Hematopoietic multipotent progenitor cell (in vitro differentiated cells): ENCODE data around the gene PRKACA. TPM values are rescaled to one million over a fixed set of nuclear protein-coding genes. Genes with fewer than 3 reads are reported as not detected.
A peak's percentile ranks its signal among the peaks of the same experiment; 100 is the strongest.
"Not testable (repeated sequence)": the region's sequence is repeated elsewhere in the genome, so short reads cannot be mapped to it uniquely, and the experiment has no call there.

Source experiments
- DNase-seq, 3 donors: peaks; one replicate each; pipeline ENCODE4 v3.0.0-alpha.2; 2011 to 2015; ENCODE audit warnings: low read depth in 2 of 3, low spot score in 2 of 3
- total RNA-seq: library from RNA; depleted of rRNA; stranded (reverse); fragments of >200 nt; gene quantifications from one replicate; pipeline ENCODE4 v1.2.3, GENCODE V29; 2012

The PRKACA gene
- total RNA-seq, 1 donor, result 19.4 TPM

DNA sequence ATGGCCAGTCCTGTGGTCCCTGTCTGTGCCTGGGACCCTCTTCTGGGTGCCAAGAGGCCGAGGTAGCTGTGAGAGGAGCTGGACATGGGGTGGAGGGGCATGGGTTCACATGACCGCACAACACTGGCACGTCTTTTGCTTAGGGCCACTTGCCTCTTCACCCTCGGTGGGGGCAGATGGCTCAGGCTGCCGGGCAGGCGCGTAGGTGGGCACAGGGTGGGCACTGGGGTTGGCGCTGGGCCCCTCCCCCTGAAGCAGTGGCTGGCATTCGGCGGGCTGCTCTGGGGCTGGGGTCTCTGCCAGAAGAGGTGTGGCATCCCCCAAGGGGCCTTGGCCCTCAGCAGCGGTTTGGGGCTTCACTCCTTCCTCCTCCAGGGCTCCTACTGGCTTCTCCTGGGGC is 64.1 kb downstream of the PRKACA start:
- DNase-seq, result no peak

DNA sequence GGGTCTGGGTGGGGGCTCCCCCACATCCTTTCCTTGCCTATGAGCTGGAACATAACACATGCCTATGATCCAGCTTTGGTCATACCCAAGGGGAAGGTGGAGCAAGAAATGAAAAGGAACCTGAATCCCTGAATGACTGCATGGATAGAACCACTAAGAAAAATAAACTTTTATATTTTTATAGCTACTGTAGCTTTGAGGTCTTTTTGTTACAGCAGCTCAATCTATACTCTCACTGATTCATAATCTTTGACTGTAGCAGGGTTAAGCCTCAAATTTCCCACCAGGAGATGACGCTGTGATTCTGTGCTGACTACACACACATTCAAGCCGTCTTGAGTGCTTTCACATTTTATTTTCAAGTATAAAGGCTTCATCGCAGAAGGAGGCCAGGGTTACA is 64.5 kb downstream of the PRKACA start:
- DNase-seq, result no peak

DNA sequence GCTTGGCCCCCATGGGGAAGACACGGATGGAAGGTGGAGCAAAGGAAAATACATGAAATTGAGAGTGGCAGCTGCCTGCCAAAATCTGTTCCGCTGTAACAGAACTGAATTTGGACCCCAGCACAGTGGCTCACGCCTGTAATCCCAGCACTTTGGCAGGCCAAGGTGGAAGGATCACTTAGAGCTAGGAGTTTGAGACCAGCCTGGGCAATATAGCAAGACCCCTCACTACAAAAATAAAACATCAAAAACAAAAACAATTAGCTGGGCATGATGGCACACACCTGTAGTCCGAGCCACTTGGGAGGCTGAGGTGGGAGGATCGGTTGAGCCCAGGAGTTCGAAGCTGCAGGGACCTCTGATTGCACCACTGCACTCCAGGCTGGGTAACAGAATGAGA is 65.1 kb downstream of the PRKACA start:
- DNase-seq, result no peak

DNA sequence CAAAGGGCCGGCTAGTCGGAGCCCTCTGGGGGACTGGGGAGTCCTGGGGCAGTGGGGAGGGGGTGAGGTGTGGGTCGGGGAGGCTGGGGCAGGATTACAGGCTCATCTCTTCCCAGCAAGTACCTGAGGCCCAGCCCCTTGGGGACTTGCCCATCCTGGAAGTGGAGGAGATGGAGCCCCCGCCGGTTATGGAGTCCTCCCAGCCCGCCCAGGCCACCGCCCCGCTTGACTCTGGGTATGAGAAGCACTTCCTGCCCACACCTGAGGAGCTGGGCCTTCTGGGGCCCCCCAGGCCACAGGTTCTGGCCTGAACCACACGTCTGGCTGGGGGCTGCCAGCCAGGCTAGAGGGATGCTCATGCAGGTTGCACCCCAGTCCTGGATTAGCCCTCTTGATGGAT is 65.6 kb downstream of the PRKACA start:
- DNase-seq, result no peak

DNA sequence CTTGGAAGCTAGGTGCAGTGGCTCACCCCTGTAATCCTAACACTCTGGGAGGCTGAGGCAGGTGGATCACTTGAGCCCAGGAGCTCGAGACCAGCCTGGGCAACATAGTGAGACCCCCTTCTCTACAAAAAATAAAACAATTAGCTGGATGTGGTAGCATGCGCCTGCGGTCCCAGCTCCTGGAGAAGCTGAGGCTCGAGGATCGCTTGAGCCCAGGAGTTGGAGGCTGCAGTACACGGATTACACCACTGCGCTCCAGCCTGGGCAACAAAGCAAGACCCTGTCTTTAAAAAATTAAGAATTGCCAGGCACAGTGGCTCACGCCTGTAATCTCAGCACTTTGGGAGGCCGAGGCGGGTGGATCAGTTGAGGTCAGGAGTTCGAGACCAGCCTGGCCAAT is 66.6 kb downstream of the PRKACA start:
- DNase-seq, result not testable (repeated sequence)

DNA sequence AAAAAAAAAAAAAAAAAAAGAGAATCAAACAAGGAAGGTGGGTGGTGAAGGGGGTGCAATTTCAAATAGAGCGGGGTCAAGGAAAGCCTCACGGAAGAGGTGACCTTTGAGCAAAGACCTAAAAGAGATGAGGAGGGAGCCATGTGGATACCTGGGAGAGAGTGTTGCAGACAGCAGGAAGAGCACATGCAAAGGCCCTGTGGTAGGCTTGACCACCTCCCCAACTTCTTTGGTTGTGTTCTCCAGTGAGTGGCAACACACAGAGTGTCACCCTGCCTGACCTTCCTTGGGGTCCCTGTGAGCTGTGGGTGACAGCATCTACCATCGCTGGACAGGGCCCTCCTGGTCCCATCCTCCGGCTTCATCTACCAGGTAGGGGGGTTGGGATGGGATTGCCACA is 67.0 kb downstream of the PRKACA start:
- DNase-seq, result no peak

DNA sequence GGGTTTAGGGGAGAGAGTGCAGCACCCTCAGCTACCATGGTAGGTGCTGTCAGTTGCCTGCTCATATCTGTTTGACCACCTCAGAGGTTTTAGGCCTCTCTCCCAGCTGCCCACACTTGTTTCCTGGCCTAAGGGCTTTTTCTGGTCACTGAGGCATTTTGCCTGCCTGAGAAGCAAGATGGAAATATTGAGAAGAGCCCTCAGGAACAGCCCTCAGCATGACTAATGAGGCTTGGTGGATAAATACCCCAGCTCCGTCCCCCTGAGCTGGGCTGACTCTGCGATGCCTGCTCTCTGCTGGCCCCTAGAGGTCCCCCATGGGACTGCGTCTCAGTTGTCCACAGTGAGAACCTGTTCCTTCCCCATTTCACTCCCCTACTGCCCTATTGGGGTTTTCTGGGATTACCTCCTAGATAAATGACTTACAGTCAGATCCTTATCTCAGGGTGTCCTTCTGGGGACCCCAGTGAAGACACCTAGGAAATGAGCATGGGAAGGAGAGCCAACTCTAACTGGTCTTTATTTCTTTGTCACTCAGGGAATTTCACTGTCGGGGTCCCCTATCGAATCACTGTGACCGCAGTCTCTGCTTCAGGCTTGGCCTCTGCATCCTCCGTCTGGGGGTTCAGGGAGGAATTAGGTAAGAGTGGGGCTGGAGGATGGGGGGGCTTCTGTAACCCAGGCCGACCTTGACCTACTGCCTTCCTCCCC is 69.0 kb downstream of the PRKACA start:
- DNase-seq, result peak; percentile 54 to 74 (median 68)

DNA sequence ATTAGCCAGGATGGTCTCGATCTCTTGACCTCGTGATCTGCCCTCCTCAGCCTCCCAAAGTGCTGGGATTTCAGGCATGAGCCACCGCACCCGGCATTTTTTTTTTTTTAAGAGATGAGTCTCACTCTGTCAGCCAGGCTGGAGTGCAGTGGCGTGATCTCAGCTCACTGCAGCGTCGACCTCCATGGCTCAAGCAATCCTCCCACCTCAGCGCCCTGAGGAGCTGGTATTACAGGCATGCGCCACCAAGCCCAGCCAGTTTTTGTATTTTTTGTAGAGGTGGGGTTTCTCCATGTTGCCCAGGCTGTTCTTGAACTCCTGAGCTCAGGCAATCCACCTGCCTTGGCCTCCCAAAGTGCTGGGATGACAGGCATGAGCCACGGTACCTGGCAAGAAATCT is 69.7 kb downstream of the PRKACA start:
- DNase-seq, result not testable (repeated sequence)

DNA sequence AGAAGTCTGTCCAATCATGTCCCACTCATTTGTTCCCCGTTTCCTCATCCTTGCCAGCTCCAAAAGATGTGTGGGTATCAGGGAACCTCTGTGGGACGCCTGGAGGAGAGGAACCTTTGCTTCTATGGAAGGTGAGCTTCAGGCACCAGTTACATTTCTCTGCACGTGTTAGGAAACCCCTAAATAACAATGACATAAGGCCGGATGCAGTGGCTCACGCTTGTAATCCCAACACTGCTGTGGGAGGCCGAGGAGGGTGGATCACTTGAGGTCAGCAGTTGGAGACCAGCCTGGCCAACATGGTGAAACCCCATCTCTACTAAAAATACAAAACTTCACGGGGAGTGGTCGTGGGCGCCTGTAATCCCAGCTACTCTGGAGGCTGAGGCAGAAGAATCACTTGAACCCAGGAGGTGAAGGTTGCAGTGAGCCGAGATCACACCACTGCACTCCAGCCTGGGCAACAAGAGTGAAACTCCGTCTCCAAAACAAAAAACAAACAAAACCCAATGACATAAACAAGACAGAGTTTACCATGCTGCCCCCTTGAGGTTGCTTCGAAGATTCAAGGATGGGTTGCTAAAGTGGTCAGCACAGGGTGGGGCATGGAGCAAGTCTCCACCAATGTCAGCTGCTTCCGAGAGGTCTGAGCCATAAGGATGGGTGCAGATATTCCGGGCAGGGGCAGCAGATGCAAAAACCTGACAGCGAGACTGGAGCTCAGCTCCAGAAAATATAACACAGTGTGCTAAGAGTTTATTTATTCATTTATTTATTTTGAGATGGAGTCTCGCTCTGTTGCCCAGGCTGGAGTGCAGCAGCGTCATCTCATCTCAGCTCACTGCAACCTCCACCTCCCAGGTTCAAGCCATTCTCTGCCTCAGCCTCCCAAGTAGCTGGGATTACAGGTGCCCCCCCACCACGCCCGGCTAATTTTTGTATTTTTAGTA is 74.6 kb downstream of the PRKACA start:
- DNase-seq, result peak in 2 of 3 donors; percentile 73 to 84

Other genes with a start within 250 kb of the PRKACA start
- 2.7 TPM for gene NANOS3, start 240.6 kb downstream of the PRKACA start, total RNA-seq
- 2.4 TPM for gene BRME1, start 211.6 kb downstream of the PRKACA start, total RNA-seq
- gene CC2D1A, start 211.6 kb downstream of the PRKACA start, total RNA-seq, result 17.5 TPM
- gene PODNL1, start 179.3 kb downstream of the PRKACA start, total RNA-seq, result under 0.01 TPM
- gene DCAF15, start 165.3 kb downstream of the PRKACA start, total RNA-seq, result 61.9 TPM
- 20.2 TPM for gene RFX1, start 111.4 kb downstream of the PRKACA start, total RNA-seq
- not detected for gene RLN3, start 89.6 kb downstream of the PRKACA start, total RNA-seq
- 41.2 TPM for gene IL27RA, start 86.0 kb downstream of the PRKACA start, total RNA-seq
- not detected for gene PALM3, start 55.7 kb downstream of the PRKACA start, total RNA-seq
- gene MISP3, start 45.0 kb downstream of the PRKACA start, total RNA-seq, result 1.1 TPM
- not detected for gene C19orf67, start 32.0 kb downstream of the PRKACA start, total RNA-seq
- gene SAMD1, start 27.0 kb downstream of the PRKACA start, total RNA-seq, result 35.5 TPM
- gene ASF1B, start 18.8 kb upstream of the PRKACA start, total RNA-seq, result 15.6 TPM
- gene ADGRL1, start 88.4 kb upstream of the PRKACA start, total RNA-seq, result 32.0 TPM